Measurements from ENCODE around the gene PITHD1.
A peak's percentile ranks its signal among the peaks of the same experiment; 100 is the strongest.
"Not testable (repeated sequence)": the region's sequence is repeated elsewhere in the genome, so short reads cannot be mapped to it uniquely, and the experiment has no call there.

PITHD1 gene

GRCh38 chr1:23776217-23776616, 2.0 kb upstream of the PITHD1 start:
- no peaks in the 10 kb centered on the region for H3K27me3 ChIP-seq (ENCODE audit: low read depth, low read length)
- peaks cover 8% of the 10 kb centered on the region for H3K4me1 ChIP-seq (ENCODE audit: low read length)
- H3K4me2 ChIP-seq (ENCODE audit: low read length) = no peak overlapping the region
- peaks cover 2% of the 10 kb centered on the region for H3K36me3 ChIP-seq (replicated peaks; ENCODE audit: low read depth, low read length)
- TF ChIP-seq, protein P1, sequence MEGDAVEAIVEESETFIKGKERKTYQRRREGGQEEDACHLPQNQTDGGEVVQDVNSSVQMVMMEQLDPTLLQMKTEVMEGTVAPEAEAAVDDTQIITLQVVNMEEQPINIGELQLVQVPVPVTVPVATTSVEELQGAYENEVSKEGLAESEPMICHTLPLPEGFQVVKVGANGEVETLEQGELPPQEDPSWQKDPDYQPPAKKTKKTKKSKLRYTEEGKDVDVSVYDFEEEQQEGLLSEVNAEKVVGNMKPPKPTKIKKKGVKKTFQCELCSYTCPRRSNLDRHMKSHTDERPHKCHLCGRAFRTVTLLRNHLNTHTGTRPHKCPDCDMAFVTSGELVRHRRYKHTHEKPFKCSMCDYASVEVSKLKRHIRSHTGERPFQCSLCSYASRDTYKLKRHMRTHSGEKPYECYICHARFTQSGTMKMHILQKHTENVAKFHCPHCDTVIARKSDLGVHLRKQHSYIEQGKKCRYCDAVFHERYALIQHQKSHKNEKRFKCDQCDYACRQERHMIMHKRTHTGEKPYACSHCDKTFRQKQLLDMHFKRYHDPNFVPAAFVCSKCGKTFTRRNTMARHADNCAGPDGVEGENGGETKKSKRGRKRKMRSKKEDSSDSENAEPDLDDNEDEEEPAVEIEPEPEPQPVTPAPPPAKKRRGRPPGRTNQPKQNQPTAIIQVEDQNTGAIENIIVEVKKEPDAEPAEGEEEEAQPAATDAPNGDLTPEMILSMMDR (IDR thresholded peaks at IDR 0.05; ENCODE audit: low read depth, low read length) = no peak
- TF ChIP-seq EZH2phosphoT487 (IDR thresholded peaks at IDR 0.05; ENCODE audit: low read depth) = no peak
- no peak overlapping the region for H3K27ac ChIP-seq (ENCODE audit: low read length)
- peaks cover 37% of the 10 kb centered on the region for H3K79me2 ChIP-seq (ENCODE audit: low read length)
- no peaks in the 10 kb centered on the region for H3K9me3 ChIP-seq (ENCODE audit: insufficient read depth, low read length)
- peaks cover 7% of the 10 kb centered on the region; the same call in 1 of the 2 replicates for H4K20me1 ChIP-seq (ENCODE audit: insufficient read depth, low read length)
- no peak overlapping the region for H3K4me3 ChIP-seq (ENCODE audit: low read length)
- H3K9ac ChIP-seq (ENCODE audit: low read length) = no peak overlapping the region
- no peak overlapping the region for H2AFZ ChIP-seq (ENCODE audit: low read depth, low read length)

- Histone ChIP-seq H3K79me2 (ENCODE audit: low read length) (peaks cover 58% of the 10 kb centered on the region), H3K27me3 (ENCODE audit: low read depth, low read length) (no peaks in the 10 kb centered on the region), H3K36me3 (replicated peaks; ENCODE audit: low read depth, low read length) (peaks cover 9% of the 10 kb centered on the region), H3K4me2 (ENCODE audit: low read length) (peak overlapping the region; percentile 92), H3K9ac (ENCODE audit: low read length) (no peak overlapping the region), H3K27ac (ENCODE audit: low read length) (no peak overlapping the region), H3K4me1 (ENCODE audit: low read length) (peaks cover 8% of the 10 kb centered on the region), H4K20me1 (ENCODE audit: insufficient read depth, low read length) (peaks cover 7% of the 10 kb centered on the region; the same call in 1 of the 2 replicates), H3K4me3 (ENCODE audit: low read length) (peak overlapping the region; percentile 90), H3K9me3 (ENCODE audit: insufficient read depth, low read length) (no peaks in the 10 kb centered on the region), H2AFZ (ENCODE audit: low read depth, low read length) (no peak overlapping the region)
- TF ChIP-seq, protein P1 (IDR thresholded peaks at IDR 0.05; ENCODE audit: low read depth, low read length) = no peak
- TF ChIP-seq EZH2phosphoT487 (IDR thresholded peaks at IDR 0.05; ENCODE audit: low read depth) = no peak
Measured at GRCh38 chr1:23779826-23780371, 1.7 kb downstream of the PITHD1 start.

- not testable (repeated sequence) for H3K27ac ChIP-seq (ENCODE audit: low read length); H3K9me3 ChIP-seq (ENCODE audit: insufficient read depth, low read length); H4K20me1 ChIP-seq (ENCODE audit: insufficient read depth, low read length); H3K4me2 ChIP-seq (ENCODE audit: low read length); H3K4me1 ChIP-seq (ENCODE audit: low read length); H3K4me3 ChIP-seq (ENCODE audit: low read length); H3K9ac ChIP-seq (ENCODE audit: low read length); H2AFZ ChIP-seq (ENCODE audit: low read depth, low read length); H3K27me3 ChIP-seq (ENCODE audit: low read depth, low read length)
- peaks cover 49% of the 10 kb centered on the region for H3K79me2 ChIP-seq (ENCODE audit: low read length)
- H3K36me3 ChIP-seq (replicated peaks; ENCODE audit: low read depth, low read length) = peaks cover 27% of the 10 kb centered on the region
Measured at GRCh38 chr1:23783141-23783540, 4.9 kb downstream of the PITHD1 start.

- no peaks in the 10 kb centered on the region; the same call in 1 of the 2 replicates for H3K4me1 ChIP-seq (ENCODE audit: low read length)
- no peak overlapping the region for H3K9ac ChIP-seq (ENCODE audit: low read length)
- TF ChIP-seq, protein P1 (IDR thresholded peaks at IDR 0.05; ENCODE audit: low read depth, low read length) = no peak
- no peak for TF ChIP-seq EZH2phosphoT487 (IDR thresholded peaks at IDR 0.05; ENCODE audit: low read depth)
- H3K4me3 ChIP-seq (ENCODE audit: low read length) = no peak overlapping the region
- H3K27me3 ChIP-seq (ENCODE audit: low read depth, low read length) = no peaks in the 10 kb centered on the region
- H2AFZ ChIP-seq (ENCODE audit: low read depth, low read length) = no peak overlapping the region
- peaks cover 33% of the 10 kb centered on the region for H3K79me2 ChIP-seq (ENCODE audit: low read length)
- H4K20me1 ChIP-seq (ENCODE audit: insufficient read depth, low read length) = no peaks in the 10 kb centered on the region
- no peak overlapping the region for H3K27ac ChIP-seq (ENCODE audit: low read length)
- H3K9me3 ChIP-seq (ENCODE audit: insufficient read depth, low read length) = no peaks in the 10 kb centered on the region
- peaks cover 27% of the 10 kb centered on the region for H3K36me3 ChIP-seq (replicated peaks; ENCODE audit: low read depth, low read length)
- H3K4me2 ChIP-seq (ENCODE audit: low read length) = no peak overlapping the region
Measured at GRCh38 chr1:23784846-23785245, 6.6 kb downstream of the PITHD1 start.
